Measurements from ENCODE around the gene THAP3.
"Not testable (repeated sequence)": the region's sequence is repeated elsewhere in the genome, so short reads cannot be mapped to it uniquely, and the experiment has no call there.

Gene THAP3

DNA sequence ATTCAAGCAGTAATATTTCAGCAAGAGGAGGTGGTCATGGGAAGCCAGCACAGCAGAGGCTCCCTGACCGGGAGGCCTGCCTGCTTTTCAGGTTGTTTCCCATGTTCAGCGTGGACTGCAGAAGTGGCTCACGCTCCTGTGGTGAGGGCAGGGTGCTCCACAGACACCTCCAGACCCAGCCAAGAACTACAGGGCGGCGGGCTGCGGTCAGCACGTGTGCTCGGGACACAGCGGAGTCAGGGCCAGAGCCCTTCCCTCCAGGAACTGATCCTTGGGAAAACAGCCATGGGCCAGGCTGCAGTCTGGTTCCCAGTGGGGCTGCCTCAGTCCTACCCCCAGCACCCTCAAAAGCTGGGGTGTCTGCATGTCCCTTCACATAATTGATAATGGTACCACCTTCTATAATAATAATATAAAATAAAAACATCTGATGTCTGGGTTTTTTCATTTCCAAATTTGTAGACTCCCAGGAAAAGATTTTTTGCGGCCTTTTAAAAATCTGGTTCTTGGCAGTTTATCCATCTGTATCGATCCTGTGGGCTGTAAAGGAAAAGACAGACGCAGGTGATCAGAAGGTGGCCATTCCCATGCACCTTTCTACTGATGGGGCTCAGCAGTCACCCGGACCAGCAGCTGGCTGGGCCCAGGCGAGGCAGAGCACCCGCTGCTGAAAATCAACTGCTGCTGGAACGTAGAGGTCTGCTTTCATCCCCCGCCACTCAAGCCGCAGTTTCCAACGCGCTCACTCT lies 10.7 kb downstream of the THAP3 start:
- no peak for DNase-seq (ENCODE audit: low spot score)

DNA sequence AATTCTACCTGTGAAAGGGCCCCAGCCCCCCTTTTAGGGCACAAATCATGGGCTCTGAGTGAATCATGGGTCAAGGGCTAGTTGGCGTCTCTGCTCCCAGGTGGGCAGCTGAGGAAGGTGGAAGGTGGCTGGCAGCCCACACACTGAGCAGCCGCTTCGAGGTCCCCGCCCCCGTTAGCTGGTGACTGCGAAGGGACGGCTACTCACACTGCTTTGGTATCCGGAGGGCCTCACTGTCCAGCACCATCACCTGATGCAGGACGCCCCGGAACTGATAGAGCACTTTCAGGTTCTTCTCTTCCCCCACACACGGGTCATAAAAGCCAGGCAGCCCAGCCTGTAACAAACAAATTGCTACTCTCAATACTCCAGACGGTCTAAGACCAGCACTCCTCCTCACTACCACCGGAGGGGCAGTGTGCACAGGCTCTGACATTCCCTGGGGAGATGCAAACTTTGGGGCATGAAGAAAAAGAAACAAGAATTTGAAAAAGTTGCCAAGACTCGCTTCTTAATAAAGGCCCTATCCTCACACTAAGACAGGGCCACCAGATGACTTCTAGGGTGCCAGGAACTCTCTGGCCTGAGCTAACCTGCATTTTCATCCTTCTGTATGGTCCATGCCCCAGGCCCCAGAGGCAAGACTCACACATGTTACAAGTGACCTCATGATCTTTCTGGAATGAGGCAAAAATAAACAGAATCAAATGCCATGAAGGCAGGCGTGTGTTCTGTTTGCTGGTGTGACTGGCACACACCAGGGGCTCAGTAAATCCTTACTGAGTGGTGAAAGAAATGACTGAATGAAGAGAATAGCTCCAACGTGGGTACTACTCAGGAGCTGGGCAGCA lies 11.5 kb downstream of the THAP3 start:
- no peak for DNase-seq (ENCODE audit: low spot score)

DNA sequence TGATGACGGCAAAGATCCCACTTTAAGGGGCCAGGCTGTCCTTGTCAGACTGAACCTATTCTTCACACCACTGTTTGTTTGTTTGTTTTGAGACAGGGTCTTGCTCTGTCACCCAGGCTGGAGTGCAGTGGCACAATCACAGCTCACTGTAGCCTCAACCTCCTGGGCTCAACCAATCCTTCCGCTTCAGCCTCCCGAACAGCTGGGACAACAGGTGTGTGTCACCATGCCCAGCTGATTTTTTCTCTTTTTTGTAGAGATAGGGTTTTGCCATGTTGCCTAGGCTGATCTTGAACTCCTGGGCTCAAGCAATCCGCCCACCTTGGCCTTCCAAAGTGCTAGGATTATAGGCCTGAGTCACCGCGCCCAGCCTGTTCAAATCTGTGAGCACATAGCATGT lies 12.1 kb downstream of the THAP3 start:
- DNase-seq (ENCODE audit: low spot score), result not testable (repeated sequence)

DNA sequence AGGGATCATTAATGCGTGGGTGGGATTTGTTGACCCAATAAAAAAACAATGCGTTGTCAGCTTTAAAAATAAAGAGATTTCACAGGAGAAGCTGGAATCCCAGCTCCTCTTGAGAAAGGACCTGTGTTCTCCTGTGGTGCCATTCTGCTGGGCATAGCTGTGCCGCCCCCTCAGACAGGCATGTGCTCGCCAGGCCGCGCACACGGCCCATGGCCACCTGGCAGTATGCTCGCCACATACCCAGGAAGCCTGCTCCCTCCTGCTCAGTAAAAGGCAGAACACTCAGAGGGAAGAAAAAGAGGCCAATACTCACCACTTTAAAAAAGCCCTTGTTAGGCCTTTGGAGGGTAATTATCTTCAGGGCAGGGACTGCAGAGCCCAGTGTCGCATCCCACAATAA lies 13.1 kb downstream of the THAP3 start:
- no peak for DNase-seq (ENCODE audit: low spot score)

DNA sequence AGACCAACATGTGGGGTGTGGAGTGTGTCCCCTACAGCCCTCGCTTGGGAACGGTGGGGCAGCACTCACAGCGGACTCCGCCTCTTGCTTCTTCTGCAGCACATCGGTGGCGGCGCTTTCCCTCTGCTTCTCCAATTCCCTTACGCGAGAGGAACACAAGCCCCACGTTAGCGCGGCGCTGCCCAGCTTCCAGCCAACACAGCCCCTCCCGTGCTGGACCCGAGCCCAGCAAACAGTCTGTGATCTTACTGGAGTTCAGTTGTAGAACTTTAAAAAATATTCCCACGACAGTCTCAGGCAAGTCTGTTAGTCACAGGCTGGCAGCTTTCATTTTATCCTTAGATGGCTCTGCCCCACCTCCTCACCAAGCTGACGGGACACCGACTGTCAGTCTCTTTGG lies 13.6 kb downstream of the THAP3 start:
- DNase-seq (ENCODE audit: low spot score), result no peak

DNA sequence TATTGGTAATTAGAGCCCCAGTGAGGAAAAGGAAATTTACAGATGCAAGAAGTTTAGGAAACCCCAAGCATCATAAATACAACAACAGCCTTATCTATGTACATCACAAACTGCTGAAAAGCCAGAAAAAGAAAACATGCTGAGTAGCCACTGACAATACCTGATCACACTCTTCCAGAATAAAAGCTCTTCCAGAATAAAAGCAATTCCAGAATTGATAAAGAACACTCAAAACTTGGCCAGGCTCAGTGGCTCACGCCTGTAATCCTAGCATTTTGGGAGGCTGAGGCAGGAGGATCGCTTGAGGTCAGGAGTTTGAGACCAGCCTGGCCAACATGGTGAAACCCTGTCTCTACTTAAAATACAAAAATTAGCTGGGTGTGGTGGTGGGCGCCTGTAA lies 16.2 kb downstream of the THAP3 start:
- not testable (repeated sequence) for DNase-seq (ENCODE audit: low spot score)

DNA sequence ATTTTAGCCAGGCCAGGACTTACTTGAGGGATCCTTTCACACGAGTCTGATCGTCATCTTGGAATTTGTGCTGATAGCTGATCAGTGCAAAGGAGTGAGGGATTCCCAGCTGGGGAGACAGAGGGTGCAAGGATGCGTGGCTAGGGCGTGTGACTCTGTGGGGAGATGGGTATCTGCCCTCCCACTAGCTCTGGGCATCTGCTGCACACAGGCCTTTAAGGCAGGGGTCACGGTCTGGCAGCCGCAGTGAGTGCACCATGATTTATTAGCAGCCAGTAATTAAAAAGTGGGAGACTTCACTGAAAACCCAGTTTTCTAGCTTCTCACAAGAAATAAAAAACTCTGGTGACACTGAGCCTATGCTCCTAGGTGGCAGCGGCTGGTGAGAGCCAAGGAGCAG lies 20.4 kb downstream of the THAP3 start:
- no peak for DNase-seq (ENCODE audit: low spot score)

DNA sequence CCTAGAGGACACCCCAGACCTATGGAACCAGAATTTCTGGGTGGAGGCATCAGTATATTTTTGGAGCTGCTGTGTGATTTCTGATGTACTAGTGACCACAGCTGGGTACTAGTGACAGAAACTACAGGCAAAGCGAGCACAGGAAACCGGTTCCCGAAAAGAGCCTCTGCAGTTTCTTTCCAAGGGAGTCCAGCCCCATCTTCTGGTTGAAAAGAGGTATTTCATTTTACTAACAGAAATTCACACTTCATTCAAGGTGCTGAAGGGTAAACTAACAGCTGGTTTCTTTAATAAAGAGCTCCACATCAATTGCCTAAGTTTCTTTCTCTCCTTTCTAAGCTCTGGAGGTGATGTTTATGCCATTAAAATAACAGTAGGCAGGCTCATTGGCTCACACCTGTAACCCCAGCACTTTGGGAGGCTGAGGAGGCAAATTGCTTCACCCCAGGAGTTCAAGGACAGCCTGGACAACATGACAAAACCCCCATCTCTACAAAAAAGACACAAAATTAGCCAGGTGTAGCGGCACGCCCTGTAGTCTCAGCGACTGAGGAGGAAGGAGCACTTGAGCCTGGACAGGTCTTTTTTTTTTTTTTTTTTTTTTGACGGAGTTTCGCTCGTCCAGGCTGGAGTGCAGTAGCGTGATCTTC lies 22.0 kb downstream of the THAP3 start:
- DNase-seq (ENCODE audit: low spot score), result peak; percentile 46

DNA sequence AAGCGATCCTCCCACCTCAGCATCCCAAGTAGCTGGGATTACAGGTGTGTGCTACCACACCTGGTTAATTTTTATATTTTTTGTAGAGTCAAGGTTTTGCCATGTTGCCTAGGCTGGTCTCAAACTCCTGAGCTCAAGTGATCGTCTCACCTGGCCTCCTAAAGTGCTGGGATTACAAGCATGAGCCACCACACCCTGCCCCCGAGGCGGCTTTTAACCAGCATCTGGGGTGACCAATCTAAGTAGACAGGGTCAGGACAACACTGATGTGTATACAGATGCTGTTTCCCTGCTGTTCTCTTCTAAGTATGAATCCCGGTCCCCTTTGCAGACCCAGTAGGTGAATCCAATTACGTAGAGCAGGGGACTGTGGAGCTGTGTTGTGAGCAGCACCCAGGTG lies 23.9 kb downstream of the THAP3 start:
- no peak for DNase-seq (ENCODE audit: low spot score)

DNA sequence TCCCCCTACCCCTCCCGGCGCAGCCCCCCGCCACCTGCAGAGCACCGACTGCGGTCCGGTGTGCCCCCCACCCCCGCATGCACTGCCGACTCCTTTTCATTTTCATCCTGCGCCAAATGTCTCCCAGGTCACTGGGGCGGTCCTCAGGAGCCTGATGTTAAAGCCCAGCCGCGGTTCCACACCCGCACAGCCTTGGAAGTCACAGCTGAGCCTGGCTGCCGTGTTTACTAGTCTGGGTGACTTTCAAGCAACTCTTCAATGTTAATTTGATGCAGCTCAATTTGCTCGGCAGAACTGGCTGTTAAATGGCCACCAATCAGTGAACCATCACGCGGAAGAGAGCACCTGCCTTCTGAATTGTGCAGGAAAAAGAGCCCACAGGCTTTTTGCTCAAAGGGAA lies 27.2 kb downstream of the THAP3 start:
- DNase-seq (ENCODE audit: low spot score), result no peak

DNA sequence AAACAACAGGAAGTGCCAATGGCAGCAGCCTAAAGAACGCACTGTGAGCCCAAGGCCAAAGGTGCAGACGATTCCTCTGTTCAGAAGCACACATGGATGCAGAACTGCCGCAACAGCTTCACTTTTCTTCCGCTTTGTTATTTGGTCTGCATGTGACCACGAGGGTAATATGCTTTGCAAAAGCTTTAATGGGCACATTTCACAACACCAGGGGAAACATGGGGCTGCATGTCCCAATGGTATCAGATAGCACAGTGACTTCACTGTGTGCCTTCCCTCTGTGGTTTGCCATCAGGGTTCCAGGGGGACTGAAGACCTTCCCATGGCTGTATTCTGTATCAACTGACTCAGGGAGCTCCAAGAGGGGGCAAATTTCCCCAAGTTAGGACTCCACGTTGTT lies 28.3 kb downstream of the THAP3 start:
- DNase-seq (ENCODE audit: low spot score), result no peak

DNA sequence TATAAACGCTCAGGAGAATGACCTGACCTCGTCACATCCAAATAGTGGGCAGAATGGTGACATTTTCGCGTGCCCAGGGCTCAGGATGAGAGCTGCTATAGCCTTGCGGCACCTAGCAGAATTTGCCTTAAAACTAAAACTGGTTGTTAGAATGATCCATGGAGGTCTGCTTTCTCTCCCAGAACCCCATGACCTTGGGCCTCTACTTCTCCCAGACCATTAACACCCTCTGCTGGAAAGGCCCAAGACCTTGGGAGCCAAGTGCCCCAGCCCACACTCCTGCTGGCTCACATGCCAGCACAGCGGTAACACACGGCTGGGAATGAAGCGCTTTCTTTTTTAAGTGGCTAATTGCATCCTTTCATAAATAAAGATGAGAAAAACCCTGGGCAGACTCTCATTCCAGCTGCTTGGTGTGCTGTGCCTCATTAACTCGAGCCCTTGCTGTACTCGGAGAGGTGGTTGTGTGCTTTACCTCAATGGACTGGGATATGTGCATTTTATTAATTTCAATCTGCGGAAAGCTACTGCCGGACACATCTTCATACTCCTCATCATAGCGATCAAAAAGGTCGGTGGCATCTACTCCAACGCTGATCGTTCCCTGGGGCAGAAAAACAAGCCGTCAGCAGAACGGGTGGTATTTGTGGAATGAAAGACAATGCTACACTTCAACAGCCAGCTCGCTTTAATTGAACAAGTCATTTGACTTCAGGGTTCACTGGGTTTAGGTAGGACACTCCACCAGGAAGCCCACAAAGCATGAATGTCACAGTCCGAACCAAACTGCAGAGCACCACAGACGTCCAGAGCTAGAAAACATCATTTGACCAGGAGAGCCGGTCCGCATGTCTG lies 29.0 kb downstream of the THAP3 start:
- DNase-seq (ENCODE audit: low spot score), result no peak

DNA sequence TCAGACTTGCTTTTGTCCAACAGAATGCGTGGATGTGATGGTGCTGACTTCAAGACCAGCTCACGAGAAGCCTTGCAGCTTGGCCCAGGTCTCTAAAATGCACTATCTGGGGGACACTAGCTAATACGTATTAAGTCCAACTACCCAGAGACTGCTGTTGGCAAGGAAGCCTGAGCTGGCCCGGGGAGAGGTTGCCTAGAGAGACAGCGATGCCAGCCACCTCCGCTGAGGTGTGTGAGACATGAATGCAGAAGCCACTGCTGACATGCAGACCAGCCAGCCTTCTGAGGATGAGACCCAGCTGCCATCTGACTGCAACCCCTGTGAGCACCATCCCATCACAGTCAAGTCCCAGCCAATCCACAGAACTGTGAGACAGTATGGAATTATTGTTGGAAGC lies 32.5 kb downstream of the THAP3 start:
- DNase-seq (ENCODE audit: low spot score), result no peak

DNA sequence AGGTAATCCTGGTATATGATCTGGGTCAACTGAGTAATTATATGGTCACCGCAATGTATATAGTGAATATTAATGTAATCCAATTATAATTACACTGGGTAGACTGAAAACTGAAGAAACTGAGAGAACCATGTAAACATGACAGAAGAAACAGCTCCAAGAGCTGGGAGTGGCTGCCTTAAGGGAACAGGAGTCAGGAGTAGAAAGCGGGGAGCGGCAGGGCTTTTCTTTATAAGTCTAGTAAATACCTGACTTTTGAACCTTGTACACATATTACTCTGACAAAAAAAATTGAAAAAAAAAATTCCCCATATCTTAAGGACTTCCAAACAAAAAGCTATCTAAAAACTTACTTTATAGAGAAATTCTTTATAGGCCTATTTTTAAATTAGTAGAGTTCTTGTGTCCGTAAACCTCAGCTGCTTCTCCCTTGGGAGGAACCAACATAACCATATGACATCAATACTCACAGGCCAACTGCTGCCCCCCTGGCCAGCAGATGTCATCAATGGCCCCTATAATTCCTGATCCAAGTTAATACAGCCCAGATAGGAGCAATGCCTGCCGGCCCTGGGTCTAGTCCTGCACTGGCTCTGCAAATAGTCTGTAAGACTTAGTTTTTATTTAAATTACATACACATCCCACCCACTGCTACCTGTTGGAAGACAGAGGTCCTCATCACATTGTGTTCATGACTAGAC lies 33.8 kb downstream of the THAP3 start:
- DNase-seq (ENCODE audit: low spot score), result no peak

DNA sequence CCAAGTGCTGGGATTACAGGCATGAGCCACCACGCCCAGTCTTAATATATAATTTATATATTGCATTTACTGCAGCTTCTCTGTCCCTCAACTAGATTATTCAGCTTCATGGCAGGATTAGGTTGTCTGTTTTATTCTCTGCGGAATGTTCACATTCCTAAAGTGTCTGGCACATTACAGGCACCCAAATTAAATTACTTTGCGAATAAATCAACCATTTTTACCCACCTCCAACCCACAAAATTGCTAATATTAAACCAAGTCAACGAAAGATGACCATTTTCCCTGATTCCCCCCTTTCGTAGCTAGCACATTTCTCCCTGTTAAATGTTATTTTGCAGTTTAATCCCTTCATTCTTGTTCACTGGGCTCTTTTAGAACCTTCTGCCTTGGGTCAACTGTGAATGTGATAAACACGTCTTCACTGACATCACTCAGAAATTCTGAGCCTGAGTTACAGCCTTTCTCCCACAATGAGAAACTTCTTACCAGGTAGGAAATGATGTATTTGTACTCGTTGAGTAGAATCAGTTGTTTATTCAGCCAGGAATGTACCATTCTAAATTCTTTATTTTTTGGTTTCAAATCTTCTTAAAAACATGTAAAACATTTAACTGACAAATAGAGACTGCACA lies 35.9 kb downstream of the THAP3 start:
- DNase-seq (ENCODE audit: low spot score), result no peak

DNA sequence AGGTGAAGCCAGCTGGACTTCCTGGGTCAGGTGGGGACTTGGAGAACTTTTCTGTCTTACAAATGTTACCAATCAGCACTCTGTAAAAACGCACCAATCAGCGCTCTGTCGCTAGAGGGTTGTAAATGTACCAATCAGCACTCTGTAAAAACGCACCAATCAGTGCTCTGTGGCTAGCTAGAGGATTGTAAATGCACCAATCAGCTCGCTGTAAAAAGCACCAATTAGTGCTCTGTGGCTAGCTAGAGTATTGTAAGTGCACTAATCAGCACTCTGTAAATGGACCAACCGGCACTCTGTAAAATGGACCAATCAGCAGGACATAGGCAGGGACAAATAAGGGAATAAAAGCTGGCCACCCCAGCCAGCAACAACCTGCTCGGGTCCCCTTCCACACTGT lies 37.8 kb downstream of the THAP3 start:
- DNase-seq (ENCODE audit: low spot score), result not testable (repeated sequence)

DNA sequence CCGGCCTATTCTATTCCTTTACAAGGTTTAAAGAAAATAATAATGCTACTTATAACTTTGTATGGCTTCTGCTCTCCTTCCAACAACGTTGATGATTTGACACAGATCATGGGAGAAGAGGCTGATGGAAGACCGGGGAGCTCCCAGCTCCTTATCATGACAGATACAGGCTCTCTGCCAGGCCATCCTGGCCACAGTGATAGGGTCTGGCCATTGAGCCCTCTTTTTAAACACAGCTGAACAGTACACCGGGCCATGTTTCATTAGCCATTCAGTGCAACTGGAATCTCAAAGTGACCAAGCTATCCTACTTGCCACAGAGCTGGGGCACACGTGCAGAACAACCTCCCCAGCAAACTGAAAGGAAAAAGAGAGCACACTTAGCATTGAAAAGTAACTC lies 42.0 kb downstream of the THAP3 start:
- no peak for DNase-seq (ENCODE audit: low spot score)

DNA sequence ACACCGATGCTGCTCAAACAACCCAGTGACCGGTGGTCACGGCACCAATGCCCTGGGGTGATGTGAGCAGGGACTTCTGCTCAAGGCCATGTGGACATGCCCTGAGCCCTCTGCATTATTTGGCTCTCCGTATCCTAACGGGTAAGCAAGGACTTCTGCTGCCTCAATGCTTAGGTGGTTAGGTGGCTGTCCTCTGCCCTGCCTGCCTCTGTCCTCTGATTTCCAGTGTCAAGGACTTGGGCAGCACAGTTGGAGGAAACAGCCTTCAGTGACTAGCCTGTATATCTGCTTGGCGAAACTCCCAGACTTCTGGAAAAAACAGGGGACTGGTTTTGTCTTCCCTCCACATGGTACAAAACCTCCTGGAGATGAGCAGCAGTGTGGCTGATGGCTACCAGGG lies 42.5 kb downstream of the THAP3 start:
- DNase-seq (ENCODE audit: low spot score), result no peak

DNA sequence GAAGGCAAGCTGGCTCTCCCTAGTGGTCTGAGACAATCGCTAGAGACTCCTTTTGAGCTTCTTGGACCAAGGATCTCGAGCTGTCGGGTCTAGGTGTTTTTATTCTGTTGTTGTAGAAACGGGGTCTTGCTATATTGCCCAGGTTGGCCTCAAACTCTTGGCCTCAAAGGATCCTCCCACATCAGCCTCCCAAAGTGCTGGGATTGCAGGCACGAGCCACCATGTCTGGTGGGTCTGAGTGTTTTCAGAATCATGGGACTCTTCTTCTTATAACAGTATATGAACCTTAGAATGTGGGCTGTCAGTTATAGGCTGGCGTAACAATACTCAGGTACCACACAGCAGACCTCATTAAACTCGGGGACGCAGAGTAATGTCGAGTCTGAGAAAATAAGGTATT lies 43.8 kb downstream of the THAP3 start:
- no peak for DNase-seq (ENCODE audit: low spot score)

DNA sequence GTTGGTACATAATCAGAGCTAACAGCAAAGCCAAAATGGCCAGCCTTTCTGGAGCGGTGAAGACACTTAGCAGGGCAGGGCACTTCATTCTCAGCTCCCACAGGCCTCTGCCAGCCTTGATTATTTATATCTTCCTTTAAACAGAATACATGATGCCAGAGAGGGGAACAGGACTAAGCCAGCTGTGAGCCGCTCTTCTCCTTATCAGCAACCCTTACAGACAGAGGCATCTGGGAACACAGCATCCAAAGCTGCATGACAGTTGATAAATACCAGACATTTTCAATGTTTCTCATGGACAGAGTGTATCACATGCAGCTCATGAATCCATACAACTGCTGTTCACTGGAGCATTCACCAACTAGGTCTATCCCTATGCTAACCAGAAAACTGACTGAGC lies 47.9 kb downstream of the THAP3 start:
- no peak for DNase-seq (ENCODE audit: low spot score)

DNA sequence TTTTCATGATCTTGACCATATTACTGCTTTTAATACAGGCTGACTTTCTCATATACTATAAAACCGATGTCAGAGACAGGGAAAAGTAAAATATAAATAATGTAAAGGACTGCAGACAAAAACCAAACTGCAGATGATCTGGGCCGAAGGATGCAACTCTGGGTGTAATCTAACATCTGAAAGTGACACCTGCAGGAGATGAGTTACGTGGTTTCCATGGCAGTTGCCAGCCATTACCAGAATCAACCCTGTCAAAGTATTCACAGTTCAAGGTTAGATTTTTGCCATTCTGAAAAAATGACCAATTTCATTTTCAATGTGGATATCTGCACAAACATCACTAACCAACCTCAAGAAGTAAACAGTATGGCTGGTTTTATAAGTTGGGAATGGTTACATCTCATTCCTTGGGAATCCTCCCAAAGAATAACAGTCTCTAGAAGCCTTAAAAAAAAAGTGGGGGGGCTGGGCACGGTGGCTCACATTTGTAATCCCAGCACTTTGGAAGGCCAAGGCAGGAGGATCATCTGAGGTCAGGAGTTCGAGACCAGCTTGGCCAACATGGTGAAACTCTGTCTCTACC lies 49.2 kb downstream of the THAP3 start:
- no peak for DNase-seq (ENCODE audit: low spot score)

Data from kidney capillary endothelial cell (primary cell).